CD4-positive, alpha-beta T cell (primary cell): ENCODE measurements around the gene HABP4. TPM values are rescaled to one million over a fixed set of nuclear protein-coding genes. Genes with fewer than 3 reads are reported as not detected.
A peak's percentile ranks its signal among the peaks of the same experiment; 100 is the strongest.

Source experiments
- ATAC-seq: fragments of 200-7000 bp; cut with Tn5 transposase; one replicate; pipeline ENCODE4 v1.10.0; 2022; ENCODE audit warnings: mild to moderate bottlenecking; ENCODE audit not compliant: poor library complexity
- CTCF ChIA-PET: fragments of 350-600 bp; sonication (Branson Sonifier 250); formaldehyde crosslinking; loops from one replicate; lab custom pipeline; 2021; ENCODE audit warnings: antibody characterized with exemption, inconsistent platforms; lab: Charles Lee
- POLR2A ChIA-PET: fragments of 350-600 bp; sonication (Branson Sonifier 250); formaldehyde crosslinking; loops from one replicate; lab custom pipeline; 2021; ENCODE audit warnings: antibody characterized with exemption, inconsistent platforms; lab: Charles Lee
- DNase-seq, 14 experiments: peaks; one replicate each; pipeline ENCODE4 v3.0.0-alpha.2; 2013 to 2020; ENCODE audit warnings: mixed read lengths in 2 of 14
- H3K27ac ChIP-seq, 2 donors: one replicate each; pipeline versions ENCODE4 v1.5.1 to v1.7.0; 2013; ENCODE audit warnings: low read length in 2 of 2, low read depth in 1 of 2, mild to moderate bottlenecking in 1 of 2
- H3K27me3 ChIP-seq, 2 experiments: 1 replicate in 1 of 2; 2 replicates in 1 of 2; pipeline versions ENCODE4 v1.6.1 to v1.7.0; 2013; ENCODE audit warnings: low read length in 2 of 2, control low read depth in 1 of 2, mild to moderate bottlenecking in 1 of 2, moderate library complexity in 1 of 2; ENCODE audit not compliant: insufficient read depth in 2 of 2, control insufficient read depth in 1 of 2
- H3K36me3 ChIP-seq: one replicate; pipeline ENCODE4 v1.6.1; 2013; ENCODE audit warnings: low read length, control low read depth; ENCODE audit not compliant: insufficient read depth
- H3K4me1 ChIP-seq: one replicate; pipeline ENCODE4 v1.6.1; 2013; ENCODE audit warnings: low read length, control low read depth; ENCODE audit not compliant: insufficient read depth
- H3K4me3 ChIP-seq: one replicate; pipeline ENCODE4 v1.5.1; 2013; ENCODE audit warnings: mild to moderate bottlenecking, low read length, moderate library complexity
- H3K9me3 ChIP-seq, 2 experiments: 1 replicate in 1 of 2; 2 replicates in 1 of 2; pipeline versions ENCODE4 v1.6.1 to v1.7.0; 2013; ENCODE audit warnings: low read length in 2 of 2, mild to moderate bottlenecking in 2 of 2, control low read depth in 1 of 2, moderate library complexity in 1 of 2; ENCODE audit not compliant: control insufficient read depth in 1 of 2, insufficient read depth in 1 of 2
- H3K27ac Mint-ChIP-seq: one replicate; pipeline ENCODE4 v1.8.0; 2020; ENCODE audit warnings: mixed read lengths
- H3K27me3 Mint-ChIP-seq: one replicate; pipeline ENCODE4 v1.8.0; 2021; ENCODE audit warnings: mixed read lengths
- H3K36me3 Mint-ChIP-seq: one replicate; pipeline ENCODE4 v1.8.0; 2021; ENCODE audit warnings: low read depth, mixed read lengths
- H3K4me1 Mint-ChIP-seq: one replicate; pipeline ENCODE4 v1.8.0; 2021; ENCODE audit warnings: low read depth, mixed read lengths
- H3K4me3 Mint-ChIP-seq: one replicate; pipeline ENCODE4 v1.8.0; 2020; ENCODE audit warnings: mild to moderate bottlenecking, mixed read lengths
- H3K9me3 Mint-ChIP-seq: one replicate; pipeline ENCODE4 v1.8.0; 2020; ENCODE audit warnings: mixed read lengths
- intact Hi-C, 2 experiments: fragments of 100-400 bp; cut with DNase I in 1 of 2; cut with micrococcal nuclease in 1 of 2; formaldehyde crosslinking; loops; one replicate each; pipeline versions ENCODE4 v1.15.1 to v1.9.0; 2023 to 2025; cut with DNase I, micrococcal nuclease
- total RNA-seq, 174 experiments: library from RNA in 2 of 174; stranded (reverse) in 2 of 174; gene quantifications; one replicate each; pipeline ENCODE4 v1.2.3 and lab custom pipeline; 2021 to 2026
- TF ChIP-seq, protein P1 (sequence below): fragments of 200-600 bp; IDR thresholded peaks from one replicate; pipeline ENCODE4 v1.8.0; 2022; ENCODE audit warnings: antibody characterized with exemption, mild to moderate bottlenecking

HABP4 gene
- total RNA-seq, 2 experiments from 2014 or later = 29.7 to 31.7 TPM

DNA sequence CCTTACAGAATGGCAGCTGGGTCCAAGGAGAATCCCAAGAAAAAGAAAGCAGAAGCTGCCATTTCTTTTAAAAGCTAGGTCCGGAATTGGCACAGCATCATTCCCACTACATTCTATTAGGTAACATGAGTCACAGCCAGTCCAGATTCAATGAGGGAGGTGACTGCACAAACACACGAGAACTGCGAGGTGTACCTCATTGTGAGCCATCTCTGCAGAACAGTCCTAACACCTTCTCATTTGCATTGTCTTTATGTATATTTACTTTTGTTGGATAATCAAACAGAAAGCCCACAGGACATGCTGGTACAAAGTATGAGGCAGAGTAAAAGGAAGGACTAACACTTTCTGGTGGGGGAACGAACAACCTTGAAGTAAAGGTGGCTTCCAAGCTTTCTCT, 14.6 kb upstream of the HABP4 start:
- Histone ChIP-seq H3K9me3 (no peaks in the 10 kb centered on the region), H3K4me3 (no peak overlapping the region), H3K36me3 (no peaks in the 10 kb centered on the region), H3K4me1 (no peaks in the 10 kb centered on the region), H3K27me3 (no peaks in the 10 kb centered on the region), H3K27ac (no peak overlapping the region)
- H3K9me3 Mint-ChIP-seq = no peaks in the 10 kb centered on the region
- H3K4me3 Mint-ChIP-seq = no peak overlapping the region
- no peaks in the 10 kb centered on the region for H3K36me3 Mint-ChIP-seq
- no peaks in the 10 kb centered on the region for H3K27me3 Mint-ChIP-seq
- intact Hi-C loops = no loop called here
- no peaks in the 10 kb centered on the region for H3K4me1 Mint-ChIP-seq
- DNase-seq = no peak
- ATAC-seq = no peak
- POLR2A ChIA-PET = interaction anchor here (1.1 to 1.3 kb wide), 2 partner anchors 14 to 15 kb away, joined by 3 read pairs; partner anchors contain the start of gene HABP4
- H3K27ac Mint-ChIP-seq = no peak overlapping the region
- CTCF ChIA-PET = no interaction called here
- TF ChIP-seq, protein P1, sequence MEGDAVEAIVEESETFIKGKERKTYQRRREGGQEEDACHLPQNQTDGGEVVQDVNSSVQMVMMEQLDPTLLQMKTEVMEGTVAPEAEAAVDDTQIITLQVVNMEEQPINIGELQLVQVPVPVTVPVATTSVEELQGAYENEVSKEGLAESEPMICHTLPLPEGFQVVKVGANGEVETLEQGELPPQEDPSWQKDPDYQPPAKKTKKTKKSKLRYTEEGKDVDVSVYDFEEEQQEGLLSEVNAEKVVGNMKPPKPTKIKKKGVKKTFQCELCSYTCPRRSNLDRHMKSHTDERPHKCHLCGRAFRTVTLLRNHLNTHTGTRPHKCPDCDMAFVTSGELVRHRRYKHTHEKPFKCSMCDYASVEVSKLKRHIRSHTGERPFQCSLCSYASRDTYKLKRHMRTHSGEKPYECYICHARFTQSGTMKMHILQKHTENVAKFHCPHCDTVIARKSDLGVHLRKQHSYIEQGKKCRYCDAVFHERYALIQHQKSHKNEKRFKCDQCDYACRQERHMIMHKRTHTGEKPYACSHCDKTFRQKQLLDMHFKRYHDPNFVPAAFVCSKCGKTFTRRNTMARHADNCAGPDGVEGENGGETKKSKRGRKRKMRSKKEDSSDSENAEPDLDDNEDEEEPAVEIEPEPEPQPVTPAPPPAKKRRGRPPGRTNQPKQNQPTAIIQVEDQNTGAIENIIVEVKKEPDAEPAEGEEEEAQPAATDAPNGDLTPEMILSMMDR = no peak

DNA sequence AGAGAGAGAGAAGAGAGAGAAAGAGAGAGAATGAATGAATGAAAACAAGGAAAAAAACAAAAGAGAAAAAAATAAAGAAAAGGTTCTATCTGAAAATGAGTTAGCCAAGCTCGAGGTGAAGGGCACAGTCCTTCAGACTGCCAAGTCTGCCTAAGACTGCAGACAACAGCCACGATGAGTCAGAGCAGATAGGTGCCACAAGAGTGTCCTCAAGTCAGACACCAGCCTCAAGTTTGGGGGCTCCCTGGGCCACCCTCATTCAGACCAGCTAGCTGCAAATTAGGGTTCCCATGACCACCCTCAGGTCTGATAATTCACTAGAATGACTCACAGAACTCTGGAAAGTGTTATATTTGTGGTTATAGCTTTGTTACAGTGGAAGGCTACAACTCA, 13.9 kb upstream of the HABP4 start:
- no peaks in the 10 kb centered on the region for H3K4me1 ChIP-seq
- ATAC-seq = no peak
- no peaks in the 10 kb centered on the region for H3K9me3 ChIP-seq
- no peak overlapping the region for H3K27ac ChIP-seq
- H3K9me3 Mint-ChIP-seq = no peaks in the 10 kb centered on the region
- ChIA-PET POLR2A (no interaction called here), CTCF (no interaction called here)
- no peak overlapping the region for H3K4me3 Mint-ChIP-seq
- H3K27ac Mint-ChIP-seq = no peak overlapping the region
- H3K4me1 Mint-ChIP-seq = no peaks in the 10 kb centered on the region
- H3K36me3 ChIP-seq = no peaks in the 10 kb centered on the region
- H3K27me3 Mint-ChIP-seq = no peaks in the 10 kb centered on the region
- TF ChIP-seq, protein P1 = no peak
- H3K27me3 ChIP-seq = no peaks in the 10 kb centered on the region
- intact Hi-C loops = no loop called here
- DNase-seq = peak in 1 of 14 experiments; percentile 28
- no peaks in the 10 kb centered on the region for H3K36me3 Mint-ChIP-seq
- no peak overlapping the region for H3K4me3 ChIP-seq

DNA sequence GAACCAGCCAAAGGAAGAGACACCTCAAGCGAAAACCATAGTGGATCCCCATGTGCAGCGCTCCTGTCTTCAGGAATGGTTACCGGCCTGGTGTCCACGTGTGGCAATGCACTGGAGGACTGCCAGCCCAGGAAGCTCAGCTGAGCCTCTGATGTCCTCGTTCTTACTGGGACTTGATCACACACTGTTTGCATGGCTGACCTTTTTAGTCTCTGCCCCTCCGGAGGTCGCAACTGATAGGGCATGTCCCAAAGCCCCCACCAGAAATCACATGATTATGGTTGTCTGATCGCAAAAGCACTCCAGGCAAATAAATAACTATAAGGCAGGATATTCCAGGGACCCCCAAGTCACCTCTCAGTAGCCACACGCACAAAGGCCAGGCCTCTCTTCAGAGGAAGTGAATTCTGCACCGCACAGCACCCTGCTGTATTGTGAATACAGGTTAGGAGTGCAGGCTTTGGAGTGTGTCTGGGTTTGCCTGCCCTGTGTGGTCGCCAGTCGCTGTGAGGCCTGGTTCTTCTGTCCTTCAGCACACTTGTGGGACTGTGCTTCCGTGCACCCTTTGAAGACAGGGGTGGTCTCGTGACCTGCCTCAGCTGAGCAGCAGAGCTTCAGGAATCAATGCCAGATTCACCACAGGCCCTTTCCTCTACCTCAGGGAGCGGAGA, 13.4 kb upstream of the HABP4 start:
- no peak overlapping the region for H3K27ac Mint-ChIP-seq
- Histone ChIP-seq H3K27ac (no peak overlapping the region), H3K4me3 (no peak overlapping the region), H3K9me3 (no peaks in the 10 kb centered on the region), H3K27me3 (no peaks in the 10 kb centered on the region), H3K4me1 (no peaks in the 10 kb centered on the region), H3K36me3 (no peaks in the 10 kb centered on the region)
- H3K4me1 Mint-ChIP-seq = no peaks in the 10 kb centered on the region
- H3K27me3 Mint-ChIP-seq = no peaks in the 10 kb centered on the region
- ATAC-seq = no peak
- ChIA-PET POLR2A (no interaction called here), CTCF (no interaction called here)
- no peaks in the 10 kb centered on the region for H3K9me3 Mint-ChIP-seq
- no peak for DNase-seq
- intact Hi-C loops = no loop called here
- H3K36me3 Mint-ChIP-seq = no peaks in the 10 kb centered on the region
- TF ChIP-seq, protein P1 = no peak
- no peak overlapping the region for H3K4me3 Mint-ChIP-seq
